Mucosa of stomach (tissue), 1 donor: ENCODE results near the gene IPO13.

Source experiments
- H3K27me3 ChIP-seq: one replicate; pipeline ENCODE4 v1.7.0; 2013; ENCODE audit warnings: mild to moderate bottlenecking, low read length; ENCODE audit not compliant: control insufficient read depth, insufficient read depth
- H3K36me3 ChIP-seq: one replicate; pipeline ENCODE4 v1.7.0; 2013; ENCODE audit warnings: low read length; ENCODE audit not compliant: control insufficient read depth, insufficient read depth
- H3K4me1 ChIP-seq: one replicate; pipeline ENCODE4 v1.7.0; 2013; ENCODE audit warnings: mild to moderate bottlenecking, low read length; ENCODE audit not compliant: control insufficient read depth, insufficient read depth
- H3K4me3 ChIP-seq: one replicate; pipeline ENCODE4 v1.7.0; 2013; ENCODE audit warnings: low read length
- H3K9ac ChIP-seq: one replicate; pipeline ENCODE4 v1.7.0; 2013; ENCODE audit warnings: mild to moderate bottlenecking, low read length, moderate library complexity
- H3K9me3 ChIP-seq: one replicate; pipeline ENCODE4 v1.7.0; 2013; ENCODE audit warnings: mild to moderate bottlenecking, low read length, moderate library complexity; ENCODE audit not compliant: control insufficient read depth
- donor health status: Pancreatic carcinoma.

IPO13 gene

GRCh38 chr1:43998000-43998378 is 51.2 kb downstream of the IPO13 start:
- Histone ChIP-seq H3K27me3 (no peaks in the 10 kb centered on the region), H3K4me1 (peaks cover 20% of the 10 kb centered on the region), H3K36me3 (no peaks in the 10 kb centered on the region), H3K9me3 (no peaks in the 10 kb centered on the region), H3K4me3 (no peak overlapping the region), H3K9ac (peak overlapping the region; percentile 57)

GRCh38 chr1:43999455-43999854 is 52.7 kb downstream of the IPO13 start:
- Histone ChIP-seq H3K9ac (no peak overlapping the region), H3K4me1 (peaks cover 20% of the 10 kb centered on the region)

GRCh38 chr1:44000122-44000665 is 53.4 kb downstream of the IPO13 start:
- H3K4me3 ChIP-seq, result no peak overlapping the region
- H3K27me3 ChIP-seq, result no peaks in the 10 kb centered on the region
- H3K9me3 ChIP-seq, result no peaks in the 10 kb centered on the region
- H3K4me1 ChIP-seq, result peaks cover 20% of the 10 kb centered on the region
- H3K36me3 ChIP-seq, result no peaks in the 10 kb centered on the region
- no peak overlapping the region for H3K9ac ChIP-seq

More at GRCh38 chr1:43999455-43999854, 52.7 kb downstream of the IPO13 start:
- Histone ChIP-seq H3K4me3 (no peak overlapping the region), H3K9me3 (no peaks in the 10 kb centered on the region), H3K27me3 (no peaks in the 10 kb centered on the region), H3K36me3 (no peaks in the 10 kb centered on the region)

- Histone ChIP-seq H3K9ac (no peak overlapping the region), H3K36me3 (no peaks in the 10 kb centered on the region), H3K4me3 (no peak overlapping the region), H3K4me1 (peaks cover 17% of the 10 kb centered on the region), H3K9me3 (no peaks in the 10 kb centered on the region), H3K27me3 (no peaks in the 10 kb centered on the region)
These were observed 55.4 kb downstream of the IPO13 start for GRCh38 chr1:44002165-44002564.

- Histone ChIP-seq H3K27me3 (no peaks in the 10 kb centered on the region), H3K36me3 (no peaks in the 10 kb centered on the region), H3K4me3 (no peak overlapping the region), H3K9ac (no peak overlapping the region), H3K4me1 (peaks cover 12% of the 10 kb centered on the region), H3K9me3 (no peaks in the 10 kb centered on the region)
These were observed 55.9 kb downstream of the IPO13 start for GRCh38 chr1:44002606-44003157.

- Histone ChIP-seq H3K4me3 (no peak overlapping the region), H3K36me3 (no peaks in the 10 kb centered on the region), H3K9me3 (no peaks in the 10 kb centered on the region), H3K27me3 (no peaks in the 10 kb centered on the region), H3K9ac (no peak overlapping the region), H3K4me1 (peaks cover 7% of the 10 kb centered on the region)
These were observed 61.5 kb downstream of the IPO13 start for GRCh38 chr1:44008259-44008658.

GRCh38 chr1:44010935-44011471 is 64.3 kb downstream of the IPO13 start:
- Histone ChIP-seq H3K27me3 (no peaks in the 10 kb centered on the region), H3K4me3 (no peak overlapping the region), H3K9ac (no peak overlapping the region), H3K9me3 (no peaks in the 10 kb centered on the region), H3K36me3 (no peaks in the 10 kb centered on the region), H3K4me1 (peaks cover 7% of the 10 kb centered on the region)

- H3K27me3 ChIP-seq, result no peaks in the 10 kb centered on the region
- H3K4me3 ChIP-seq, result no peak overlapping the region
- no peaks in the 10 kb centered on the region for H3K9me3 ChIP-seq
- H3K36me3 ChIP-seq, result no peaks in the 10 kb centered on the region
- no peak overlapping the region for H3K9ac ChIP-seq
- H3K4me1 ChIP-seq, result peaks cover 7% of the 10 kb centered on the region
These were observed 65.7 kb downstream of the IPO13 start for GRCh38 chr1:44012404-44012803.

GRCh38 chr1:44012941-44013609 is 66.3 kb downstream of the IPO13 start:
- no peaks in the 10 kb centered on the region for H3K36me3 ChIP-seq
- H3K4me1 ChIP-seq, result peaks cover 7% of the 10 kb centered on the region
- no peak overlapping the region for H3K4me3 ChIP-seq
- no peak overlapping the region for H3K9ac ChIP-seq
- no peaks in the 10 kb centered on the region for H3K9me3 ChIP-seq
- H3K27me3 ChIP-seq, result no peaks in the 10 kb centered on the region

GRCh38 chr1:44013949-44014348 is 67.2 kb downstream of the IPO13 start:
- H3K4me1 ChIP-seq, result peaks cover 7% of the 10 kb centered on the region
- no peak overlapping the region for H3K9ac ChIP-seq
- H3K36me3 ChIP-seq, result no peaks in the 10 kb centered on the region
- no peaks in the 10 kb centered on the region for H3K27me3 ChIP-seq
- no peak overlapping the region for H3K4me3 ChIP-seq
- no peaks in the 10 kb centered on the region for H3K9me3 ChIP-seq

- H3K9ac ChIP-seq, result no peak overlapping the region
- no peak overlapping the region for H3K4me3 ChIP-seq
- no peaks in the 10 kb centered on the region for H3K27me3 ChIP-seq
- no peaks in the 10 kb centered on the region for H3K9me3 ChIP-seq
- H3K36me3 ChIP-seq, result no peaks in the 10 kb centered on the region
- peaks cover 7% of the 10 kb centered on the region for H3K4me1 ChIP-seq
These were observed 67.8 kb downstream of the IPO13 start for GRCh38 chr1:44014365-44015104.

GRCh38 chr1:44015206-44015605 is 68.5 kb downstream of the IPO13 start:
- no peaks in the 10 kb centered on the region for H3K27me3 ChIP-seq
- H3K4me1 ChIP-seq, result peaks cover 7% of the 10 kb centered on the region
- H3K9ac ChIP-seq, result no peak overlapping the region
- H3K9me3 ChIP-seq, result no peaks in the 10 kb centered on the region
- no peak overlapping the region for H3K4me3 ChIP-seq
- no peaks in the 10 kb centered on the region for H3K36me3 ChIP-seq
